ENCODE measurements around the gene C8B. TPM values are rescaled to one million over a fixed set of nuclear protein-coding genes. Genes with fewer than 3 reads are reported as not detected.

Gene C8B
- total RNA-seq, 1 experiment from 2014 or later: not detected

- no peaks in the 10 kb centered on the region for H3K27me3 Mint-ChIP-seq (ENCODE audit: insufficient read depth, unreplicated experiment)
- H3K9me3 Mint-ChIP-seq (ENCODE audit: unreplicated experiment): no peaks in the 10 kb centered on the region
- no peak overlapping the region for H3K4me3 Mint-ChIP-seq (ENCODE audit: unreplicated experiment)
- intact Hi-C loops (cut with micrococcal nuclease; ENCODE audit: unreplicated experiment): no loop called here
- peaks cover 10% of the 10 kb centered on the region for H3K4me1 Mint-ChIP-seq (ENCODE audit: low read depth, unreplicated experiment)
- DNase-seq: no peak
- H3K9me3 ChIP-seq: no peaks in the 10 kb centered on the region
- no peaks in the 10 kb centered on the region for H3K36me3 ChIP-seq (ENCODE audit: control insufficient read depth, insufficient read depth, low read length)
- POLR2A ChIA-PET: no interaction called here
- no TSS peak for BruUV-seq (replicated peaks)
- TF ChIP-seq CTCF (IDR thresholded peaks at IDR 0.05; ENCODE audit: insufficient read depth in 1 of 2, low read depth in 1 of 2, low read length in 1 of 2, severe bottlenecking in 1 of 2, unreplicated experiment in 1 of 2): no peak
- CTCF ChIA-PET: interaction anchor here (0.6 kb wide), 1 partner anchor 134 kb away, joined by 3 read pairs; no protein-coding TSS in a partner anchor
- H3K36me3 Mint-ChIP-seq (ENCODE audit: insufficient read depth, unreplicated experiment): no peaks in the 10 kb centered on the region
- H3K4me1 ChIP-seq: peaks cover 2% of the 10 kb centered on the region; the same call in 1 of the 2 replicates
- H3K27ac Mint-ChIP-seq (ENCODE audit: unreplicated experiment): peak overlapping the region; percentile 11
- no peak overlapping the region for H3K4me3 ChIP-seq (ENCODE audit: low read depth, low read length)
- no peaks in the 10 kb centered on the region for H3K27me3 ChIP-seq (replicated peaks; ENCODE audit: control insufficient read depth, insufficient read depth, low read length)
These were observed 1.3 kb downstream of the C8B start for GRCh38 chr1:56964349-56965017.

- DNase-seq: no peak
- H3K36me3 Mint-ChIP-seq (ENCODE audit: insufficient read depth, unreplicated experiment): no peaks in the 10 kb centered on the region
- Histone ChIP-seq H3K9me3 (no peaks in the 10 kb centered on the region), H3K4me1 (peaks cover 6% of the 10 kb centered on the region), H3K27me3 (replicated peaks; ENCODE audit: control insufficient read depth, insufficient read depth, low read length) (no peaks in the 10 kb centered on the region), H3K4me3 (ENCODE audit: low read depth, low read length) (no peak overlapping the region), H3K36me3 (ENCODE audit: control insufficient read depth, insufficient read depth, low read length) (no peaks in the 10 kb centered on the region)
- H3K9me3 Mint-ChIP-seq (ENCODE audit: unreplicated experiment): no peaks in the 10 kb centered on the region
- POLR2A ChIA-PET: no interaction called here
- intact Hi-C loops (cut with micrococcal nuclease; ENCODE audit: unreplicated experiment): no loop called here
- H3K27me3 Mint-ChIP-seq (ENCODE audit: insufficient read depth, unreplicated experiment): no peaks in the 10 kb centered on the region
- CTCF ChIA-PET: no interaction called here
- no peak overlapping the region for H3K27ac Mint-ChIP-seq (ENCODE audit: unreplicated experiment)
- no peak overlapping the region for H3K4me3 Mint-ChIP-seq (ENCODE audit: unreplicated experiment)
- no peak for TF ChIP-seq CTCF (IDR thresholded peaks at IDR 0.05; ENCODE audit: insufficient read depth in 1 of 2, low read depth in 1 of 2, low read length in 1 of 2, severe bottlenecking in 1 of 2, unreplicated experiment in 1 of 2)
- H3K4me1 Mint-ChIP-seq (ENCODE audit: low read depth, unreplicated experiment): peaks cover 17% of the 10 kb centered on the region
- BruUV-seq (replicated peaks): no TSS peak
These were observed 2.1 kb downstream of the C8B start for GRCh38 chr1:56963667-56964066.

GRCh38 chr1:56961426-56961825 lies 4.4 kb downstream of the C8B start:
- intact Hi-C loops (cut with micrococcal nuclease; ENCODE audit: unreplicated experiment): no loop called here
- no peaks in the 10 kb centered on the region for H3K36me3 ChIP-seq (ENCODE audit: control insufficient read depth, insufficient read depth, low read length)
- BruUV-seq (replicated peaks): no TSS peak
- no peaks in the 10 kb centered on the region for H3K27me3 ChIP-seq (replicated peaks; ENCODE audit: control insufficient read depth, insufficient read depth, low read length)
- TF ChIP-seq CTCF (IDR thresholded peaks at IDR 0.05; ENCODE audit: insufficient read depth in 1 of 2, low read depth in 1 of 2, low read length in 1 of 2, severe bottlenecking in 1 of 2, unreplicated experiment in 1 of 2): no peak
- no peak overlapping the region for H3K4me3 ChIP-seq (ENCODE audit: low read depth, low read length)
- H3K9me3 ChIP-seq: no peaks in the 10 kb centered on the region
- Mint-ChIP-seq H3K4me1 (ENCODE audit: low read depth, unreplicated experiment) (peaks cover 27% of the 10 kb centered on the region), H3K4me3 (ENCODE audit: unreplicated experiment) (no peak overlapping the region), H3K27ac (ENCODE audit: unreplicated experiment) (no peak overlapping the region), H3K36me3 (ENCODE audit: insufficient read depth, unreplicated experiment) (no peaks in the 10 kb centered on the region), H3K27me3 (ENCODE audit: insufficient read depth, unreplicated experiment) (no peaks in the 10 kb centered on the region), H3K9me3 (ENCODE audit: unreplicated experiment) (no peaks in the 10 kb centered on the region)
- ChIA-PET CTCF (no interaction called here), POLR2A (no interaction called here)
- H3K4me1 ChIP-seq: peaks cover 20% of the 10 kb centered on the region
- no peak for DNase-seq

Measured in Caco-2 (cell line).